IMR-90 (cell line): ENCODE results near the gene ZAP70.

Experiments used
- CEBPB ChIP-seq: IDR thresholded peaks from 2 replicates; pipeline ENCODE4 v1.6.1; 2012; ENCODE audit warnings: low read depth, low read length, improper control_type of control experiment
- CHD1 ChIP-seq: IDR thresholded peaks from 2 replicates; pipeline ENCODE4 v1.6.1; 2012; ENCODE audit warnings: low read depth, low read length, improper control_type of control experiment
- FOS ChIP-seq: fragments of 150-350 bp; IDR thresholded peaks from 2 replicates; pipeline ENCODE4 v1.6.1; 2016; ENCODE audit warnings: low read depth, low read length
- MAFK ChIP-seq: IDR thresholded peaks from 2 replicates; pipeline ENCODE4 v1.6.1; 2012; ENCODE audit warnings: low read depth, low read length, improper control_type of control experiment
- MXI1 ChIP-seq: IDR thresholded peaks from 2 replicates; pipeline ENCODE4 v1.6.1; 2012; ENCODE audit warnings: low read depth, mild to moderate bottlenecking, low read length, moderate library complexity, borderline replicate concordance
- POLR2A ChIP-seq: IDR thresholded peaks from 2 replicates; pipeline ENCODE4 v1.6.1; 2012; ENCODE audit warnings: mild to moderate bottlenecking, low read depth, low read length
- RCOR1 ChIP-seq: IDR thresholded peaks from 2 replicates; pipeline ENCODE4 v1.6.1; 2012; ENCODE audit warnings: mild to moderate bottlenecking, low read length, improper control_type of control experiment; ENCODE audit not compliant: insufficient replicate concordance
- RFX5 ChIP-seq: IDR thresholded peaks from 2 replicates; pipeline ENCODE4 v1.8.0; 2012; ENCODE audit warnings: low read depth, mild to moderate bottlenecking, low read length, moderate library complexity
- TF ChIP-seq, protein P1 (sequence below): conservative IDR thresholded peaks from 2 replicates; pipeline ENCODE4 v1.5.1; 2012; ENCODE audit warnings: mild to moderate bottlenecking, low read depth, low read length, improper control_type of control experiment
- TF ChIP-seq, protein P2 (sequence below): fragments of 150-350 bp; IDR thresholded peaks from 2 replicates; pipeline ENCODE4 v1.6.1; 2017; ENCODE audit warnings: mild to moderate bottlenecking, antibody characterized with exemption, low read length, low read depth

DNA sequence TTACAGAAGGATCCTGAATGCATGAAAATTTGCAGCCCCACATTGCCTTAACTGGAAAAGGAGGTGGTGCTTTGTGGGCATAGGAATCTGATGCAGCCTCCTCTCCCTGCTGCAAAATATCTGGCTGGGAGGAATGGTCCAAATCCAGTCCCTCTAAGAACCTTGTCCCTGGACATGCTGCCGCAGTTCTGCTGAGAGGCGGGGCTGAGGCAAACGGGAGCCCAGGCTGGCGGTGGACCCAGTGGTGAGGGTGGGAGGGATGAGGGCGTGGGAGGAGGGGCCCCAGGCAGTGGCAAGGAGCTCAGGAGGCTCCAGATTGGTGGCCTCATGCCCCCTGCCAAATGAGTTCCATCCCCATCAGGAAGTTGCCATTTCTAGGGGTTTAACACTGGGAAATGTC is 36.2 kb downstream of the ZAP70 start:
- no peak for TF ChIP-seq MAFK
- TF ChIP-seq, protein P1, sequence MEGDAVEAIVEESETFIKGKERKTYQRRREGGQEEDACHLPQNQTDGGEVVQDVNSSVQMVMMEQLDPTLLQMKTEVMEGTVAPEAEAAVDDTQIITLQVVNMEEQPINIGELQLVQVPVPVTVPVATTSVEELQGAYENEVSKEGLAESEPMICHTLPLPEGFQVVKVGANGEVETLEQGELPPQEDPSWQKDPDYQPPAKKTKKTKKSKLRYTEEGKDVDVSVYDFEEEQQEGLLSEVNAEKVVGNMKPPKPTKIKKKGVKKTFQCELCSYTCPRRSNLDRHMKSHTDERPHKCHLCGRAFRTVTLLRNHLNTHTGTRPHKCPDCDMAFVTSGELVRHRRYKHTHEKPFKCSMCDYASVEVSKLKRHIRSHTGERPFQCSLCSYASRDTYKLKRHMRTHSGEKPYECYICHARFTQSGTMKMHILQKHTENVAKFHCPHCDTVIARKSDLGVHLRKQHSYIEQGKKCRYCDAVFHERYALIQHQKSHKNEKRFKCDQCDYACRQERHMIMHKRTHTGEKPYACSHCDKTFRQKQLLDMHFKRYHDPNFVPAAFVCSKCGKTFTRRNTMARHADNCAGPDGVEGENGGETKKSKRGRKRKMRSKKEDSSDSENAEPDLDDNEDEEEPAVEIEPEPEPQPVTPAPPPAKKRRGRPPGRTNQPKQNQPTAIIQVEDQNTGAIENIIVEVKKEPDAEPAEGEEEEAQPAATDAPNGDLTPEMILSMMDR = no peak
- no peak for TF ChIP-seq POLR2A
- no peak for TF ChIP-seq RFX5
- TF ChIP-seq, protein P2, sequence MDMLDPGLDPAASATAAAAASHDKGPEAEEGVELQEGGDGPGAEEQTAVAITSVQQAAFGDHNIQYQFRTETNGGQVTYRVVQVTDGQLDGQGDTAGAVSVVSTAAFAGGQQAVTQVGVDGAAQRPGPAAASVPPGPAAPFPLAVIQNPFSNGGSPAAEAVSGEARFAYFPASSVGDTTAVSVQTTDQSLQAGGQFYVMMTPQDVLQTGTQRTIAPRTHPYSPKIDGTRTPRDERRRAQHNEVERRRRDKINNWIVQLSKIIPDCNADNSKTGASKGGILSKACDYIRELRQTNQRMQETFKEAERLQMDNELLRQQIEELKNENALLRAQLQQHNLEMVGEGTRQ = no peak
- no peak for TF ChIP-seq MXI1
- TF ChIP-seq CEBPB = no peak
- TF ChIP-seq RCOR1 = no peak
- no peak for TF ChIP-seq FOS
- no peak for TF ChIP-seq CHD1
